VCaP (cell line): ENCODE data around the gene PI4KA.

ENCODE experiments used
- H3K27ac ChIP-seq: fragments of 450-650 bp; 2 replicates; pipeline ENCODE4 v1.5.1; 2017
- TF ChIP-seq, protein P1 (sequence below): fragments of 450-650 bp; conservative IDR thresholded peaks from 2 replicates; pipeline ENCODE4 v1.5.1; 2017; ENCODE audit warnings: mild to moderate bottlenecking, moderate library complexity

Gene PI4KA

DNA sequence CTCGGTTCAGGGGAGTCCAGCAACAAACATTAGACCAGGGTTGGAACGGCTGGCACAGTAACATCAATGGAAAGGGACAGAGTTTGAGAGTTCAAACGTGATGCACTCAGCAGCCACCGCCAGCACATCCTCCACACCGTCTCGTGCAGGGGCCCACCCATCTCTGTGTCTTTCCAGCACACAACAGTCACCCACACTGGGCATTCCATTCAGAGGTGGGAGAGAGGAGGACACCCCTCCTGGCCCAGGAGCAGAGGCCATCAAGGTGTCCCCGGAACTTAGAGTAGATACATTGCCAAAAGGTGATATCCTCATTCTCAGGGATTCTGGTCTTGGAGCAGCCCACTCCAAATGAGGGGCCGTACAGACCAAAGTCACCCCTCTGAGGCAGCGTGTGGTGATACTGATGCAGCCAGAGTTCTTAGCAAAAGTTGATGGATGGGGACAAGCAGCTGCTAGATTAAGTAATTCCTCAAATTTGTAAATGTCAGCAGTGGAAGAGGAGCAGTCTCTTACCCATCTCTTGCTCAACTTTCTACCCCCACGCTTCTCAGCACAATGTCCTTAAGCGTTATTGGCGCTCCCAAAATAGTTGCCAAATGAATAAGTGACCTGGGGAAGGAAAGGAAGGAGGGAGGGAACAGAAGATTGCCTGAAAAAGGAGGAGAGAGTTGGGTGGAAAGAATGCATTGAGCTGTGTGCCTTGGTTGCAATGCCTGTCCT, 5.7 kb upstream of the PI4KA start:
- H3K27ac ChIP-seq = no peak overlapping the region
- TF ChIP-seq, protein P1, sequence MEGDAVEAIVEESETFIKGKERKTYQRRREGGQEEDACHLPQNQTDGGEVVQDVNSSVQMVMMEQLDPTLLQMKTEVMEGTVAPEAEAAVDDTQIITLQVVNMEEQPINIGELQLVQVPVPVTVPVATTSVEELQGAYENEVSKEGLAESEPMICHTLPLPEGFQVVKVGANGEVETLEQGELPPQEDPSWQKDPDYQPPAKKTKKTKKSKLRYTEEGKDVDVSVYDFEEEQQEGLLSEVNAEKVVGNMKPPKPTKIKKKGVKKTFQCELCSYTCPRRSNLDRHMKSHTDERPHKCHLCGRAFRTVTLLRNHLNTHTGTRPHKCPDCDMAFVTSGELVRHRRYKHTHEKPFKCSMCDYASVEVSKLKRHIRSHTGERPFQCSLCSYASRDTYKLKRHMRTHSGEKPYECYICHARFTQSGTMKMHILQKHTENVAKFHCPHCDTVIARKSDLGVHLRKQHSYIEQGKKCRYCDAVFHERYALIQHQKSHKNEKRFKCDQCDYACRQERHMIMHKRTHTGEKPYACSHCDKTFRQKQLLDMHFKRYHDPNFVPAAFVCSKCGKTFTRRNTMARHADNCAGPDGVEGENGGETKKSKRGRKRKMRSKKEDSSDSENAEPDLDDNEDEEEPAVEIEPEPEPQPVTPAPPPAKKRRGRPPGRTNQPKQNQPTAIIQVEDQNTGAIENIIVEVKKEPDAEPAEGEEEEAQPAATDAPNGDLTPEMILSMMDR = no peak

DNA sequence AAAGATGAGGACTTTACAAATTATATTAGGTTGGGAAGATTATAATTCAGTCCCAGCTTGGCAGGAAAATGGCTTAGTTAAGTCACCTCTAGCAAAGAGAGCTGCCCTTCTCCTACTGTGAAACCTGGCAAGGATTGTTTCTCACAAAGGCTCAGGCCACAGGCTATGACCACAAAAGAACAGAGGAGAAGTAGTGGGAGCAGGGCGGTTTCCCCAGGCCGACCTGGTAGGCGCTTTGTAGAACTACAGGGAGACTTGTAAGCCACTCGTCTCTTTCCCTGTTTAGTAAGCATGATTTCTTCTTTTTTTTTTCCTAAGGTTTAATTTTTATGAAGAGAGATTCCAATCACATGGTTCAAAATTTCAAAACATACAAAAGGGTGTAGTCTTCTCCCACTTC, 4.8 kb upstream of the PI4KA start:
- no peak overlapping the region for H3K27ac ChIP-seq
- TF ChIP-seq, protein P1 = no peak

DNA sequence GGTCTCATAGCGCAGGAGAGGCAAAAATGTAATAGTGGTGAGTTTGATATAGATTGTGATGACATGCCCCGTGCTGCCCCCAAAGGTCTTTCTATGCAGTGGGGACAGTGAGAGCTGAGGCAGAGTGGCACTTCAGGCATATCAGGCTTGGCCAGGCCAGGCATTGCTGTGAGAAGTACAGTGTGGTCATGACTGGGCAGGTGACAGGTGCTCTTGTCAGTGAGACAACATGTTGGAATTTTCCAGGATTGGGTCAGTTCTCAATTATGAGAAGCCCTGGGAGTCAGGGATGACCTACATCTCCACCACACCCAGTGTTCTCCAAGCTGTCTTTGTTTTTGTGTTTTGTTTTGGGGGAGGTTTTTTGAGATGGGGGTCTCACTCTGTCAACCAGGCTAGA, 3.9 kb upstream of the PI4KA start:
- TF ChIP-seq, protein P1 = no peak
- no peak overlapping the region for H3K27ac ChIP-seq

DNA sequence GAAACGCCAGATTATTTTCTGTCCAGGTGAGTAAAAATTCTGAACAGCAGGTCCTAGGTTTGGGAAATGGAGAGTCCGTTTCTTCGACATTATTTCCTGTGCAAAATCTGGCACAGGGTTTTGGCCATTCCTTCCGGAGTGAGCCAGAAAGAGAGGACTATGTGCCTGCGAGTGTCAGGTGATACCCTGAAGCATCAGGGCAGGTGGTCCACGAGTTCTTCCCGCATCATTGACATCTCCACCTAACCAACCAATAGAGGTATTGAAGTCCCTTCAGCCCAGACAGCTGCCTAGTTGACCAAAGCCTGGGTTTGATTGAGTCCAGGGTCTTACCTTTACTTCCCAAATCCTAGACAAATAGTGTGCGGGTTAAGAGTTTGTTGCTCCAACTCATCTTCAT, 1.0 kb upstream of the PI4KA start:
- TF ChIP-seq, protein P1 = no peak
- H3K27ac ChIP-seq = peak overlapping the region; percentile 91

DNA sequence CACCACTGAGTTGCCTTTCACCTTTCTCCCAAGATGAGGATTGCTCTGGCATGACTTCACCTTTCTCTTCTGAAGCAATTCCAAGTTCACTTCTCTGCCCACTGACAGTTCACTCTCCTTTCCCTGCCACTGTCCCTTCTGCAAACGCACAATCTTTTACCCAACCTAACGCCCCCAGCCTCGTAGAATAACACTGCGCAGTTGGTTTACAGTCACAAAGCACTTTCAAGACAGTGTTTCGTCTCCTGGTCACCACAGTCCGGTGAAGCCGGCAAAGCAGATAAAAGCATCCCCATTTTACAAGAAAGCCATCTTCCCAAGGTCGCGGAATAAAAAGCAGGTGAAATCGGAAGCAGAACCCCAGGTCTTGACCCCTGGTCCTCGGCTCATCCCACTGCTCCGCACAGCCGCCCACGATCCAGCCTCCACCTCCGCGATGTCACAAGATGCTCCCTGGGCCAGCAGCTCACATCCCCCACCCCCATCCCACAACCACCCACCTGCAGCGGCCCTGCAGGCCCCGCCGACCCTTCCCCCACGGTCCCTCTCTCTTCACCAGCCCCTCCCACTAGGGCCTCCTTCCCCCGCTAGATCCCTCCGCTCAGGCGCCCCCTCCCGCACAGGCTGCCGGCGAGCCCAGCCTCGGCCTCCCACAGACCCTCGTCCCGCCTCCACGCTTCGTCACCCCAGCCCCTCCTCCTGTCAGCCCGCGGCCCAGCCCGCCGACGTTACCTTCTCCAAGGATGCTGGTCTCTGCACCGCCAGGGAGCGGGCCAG, 585 bp downstream of the PI4KA start:
- TF ChIP-seq, protein P1 = no peak
- H3K27ac ChIP-seq = peak overlapping the region; percentile 91

DNA sequence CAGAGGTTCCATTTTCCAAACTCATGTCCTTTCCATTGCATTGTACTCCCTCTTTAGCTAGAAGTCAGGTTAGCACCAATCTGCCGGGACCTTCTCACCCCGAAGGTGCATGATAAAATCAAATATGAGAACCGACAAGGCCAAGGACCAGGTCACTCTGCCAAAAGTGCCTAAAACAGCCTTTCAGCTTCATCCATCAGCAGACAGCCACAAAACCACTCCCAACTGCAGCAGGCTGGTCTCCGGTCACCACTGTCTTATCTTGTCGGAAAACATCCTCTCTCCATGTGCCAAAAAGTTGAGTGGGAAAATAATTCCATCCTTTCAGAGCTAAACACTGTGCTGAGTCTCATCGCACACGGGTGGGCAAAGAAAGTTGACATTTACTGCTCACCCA, 1.4 kb downstream of the PI4KA start:
- peak overlapping the region; percentile 91 for H3K27ac ChIP-seq
- TF ChIP-seq, protein P1 = no peak

DNA sequence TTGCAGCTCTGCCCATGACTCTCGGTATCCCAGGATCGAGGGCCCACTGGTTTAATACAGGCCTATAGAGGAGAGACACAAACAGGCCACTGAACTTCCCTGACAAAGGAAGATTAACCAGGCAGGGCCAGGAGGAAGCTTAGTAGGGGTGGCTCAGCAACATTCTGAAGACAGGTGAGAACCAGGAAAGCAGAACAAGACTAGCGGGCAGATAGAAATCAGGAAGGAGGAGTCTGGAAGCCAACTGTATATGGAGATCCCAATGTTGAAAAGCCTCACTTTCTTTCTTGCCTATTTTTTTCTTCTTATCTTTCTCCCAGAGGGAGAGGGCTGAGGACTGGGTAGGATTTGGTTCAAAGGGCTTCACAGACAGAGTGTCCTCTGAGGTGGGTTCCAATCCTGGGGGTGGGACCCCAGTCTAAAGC, 5.4 kb downstream of the PI4KA start:
- H3K27ac ChIP-seq = no peak overlapping the region; the same call in 1 of the 2 replicates
- TF ChIP-seq, protein P1 = no peak
